ENCODE measurements around the gene KCNIP4. TPM values are rescaled to one million over a fixed set of nuclear protein-coding genes. Genes with fewer than 3 reads are reported as not detected.

Gene KCNIP4
- total RNA-seq, 1 donor, result not detected

DNA sequence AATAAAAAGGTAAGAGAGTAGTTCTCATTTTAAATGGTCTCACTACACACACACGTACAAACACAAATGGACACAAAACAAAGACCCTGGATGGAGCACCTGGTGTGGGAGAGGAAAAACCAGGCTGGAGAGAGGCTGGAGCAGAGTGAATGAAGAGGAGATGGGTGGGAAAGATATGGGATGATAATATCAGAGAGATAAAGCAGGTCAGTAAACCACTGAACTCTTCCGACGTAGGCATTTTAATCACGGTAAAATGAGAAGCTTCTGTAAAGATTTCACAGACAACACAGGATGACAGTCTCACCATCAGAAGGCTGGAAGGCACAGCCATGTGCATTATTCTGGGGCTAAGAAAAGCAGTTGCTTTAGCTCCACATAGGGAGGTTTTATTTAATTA, 532.8 kb downstream of the KCNIP4 start:
- H3K4me1 ChIP-seq (ENCODE audit: insufficient read depth, low read length), result no peaks in the 10 kb centered on the region
- no peak overlapping the region for H3K27ac ChIP-seq (ENCODE audit: low read depth, low read length)
- no peak overlapping the region for H3K4me3 ChIP-seq (ENCODE audit: insufficient read depth, low read length)
- H3K27me3 ChIP-seq (ENCODE audit: insufficient read depth, low read length), result no peaks in the 10 kb centered on the region
- H4K20me1 ChIP-seq (ENCODE audit: insufficient read depth, low read length), result no peaks in the 10 kb centered on the region
- no peak for TF ChIP-seq CTCF (IDR thresholded peaks at IDR 0.05; ENCODE audit: extremely low read depth, low read depth, low read length)
- H2AFZ ChIP-seq (ENCODE audit: low read length), result no peak overlapping the region
- no peaks in the 10 kb centered on the region for H3K79me2 ChIP-seq (ENCODE audit: insufficient read depth, low read length)
- no peaks in the 10 kb centered on the region for H3K36me3 ChIP-seq (ENCODE audit: insufficient read depth, low read length)
- H3K9me3 ChIP-seq (ENCODE audit: low read depth, low read length), result peaks cover 3% of the 10 kb centered on the region
- no peak for DNase-seq (ENCODE audit: insufficient read length, low spot score, missing footprints)
- H3K4me2 ChIP-seq (ENCODE audit: insufficient read depth, low read length), result no peak overlapping the region

GRCh38 chr4:21413807-21414370, 534.7 kb downstream of the KCNIP4 start:
- H2AFZ ChIP-seq (ENCODE audit: low read length), result no peak overlapping the region
- DNase-seq (ENCODE audit: insufficient read length, low spot score, missing footprints), result no peak
- no peak overlapping the region for H3K4me3 ChIP-seq (ENCODE audit: insufficient read depth, low read length)
- TF ChIP-seq CTCF (IDR thresholded peaks at IDR 0.05; ENCODE audit: extremely low read depth, low read depth, low read length), result no peak
- no peaks in the 10 kb centered on the region for H4K20me1 ChIP-seq (ENCODE audit: insufficient read depth, low read length)
- H3K4me1 ChIP-seq (ENCODE audit: insufficient read depth, low read length), result no peaks in the 10 kb centered on the region
- H3K27me3 ChIP-seq (ENCODE audit: insufficient read depth, low read length), result no peaks in the 10 kb centered on the region
- H3K9me3 ChIP-seq (ENCODE audit: low read depth, low read length), result peaks cover 3% of the 10 kb centered on the region
- no peak overlapping the region for H3K4me2 ChIP-seq (ENCODE audit: insufficient read depth, low read length)
- no peaks in the 10 kb centered on the region for H3K36me3 ChIP-seq (ENCODE audit: insufficient read depth, low read length)
- H3K27ac ChIP-seq (ENCODE audit: low read depth, low read length), result no peak overlapping the region
- H3K79me2 ChIP-seq (ENCODE audit: insufficient read depth, low read length), result no peaks in the 10 kb centered on the region

DNA sequence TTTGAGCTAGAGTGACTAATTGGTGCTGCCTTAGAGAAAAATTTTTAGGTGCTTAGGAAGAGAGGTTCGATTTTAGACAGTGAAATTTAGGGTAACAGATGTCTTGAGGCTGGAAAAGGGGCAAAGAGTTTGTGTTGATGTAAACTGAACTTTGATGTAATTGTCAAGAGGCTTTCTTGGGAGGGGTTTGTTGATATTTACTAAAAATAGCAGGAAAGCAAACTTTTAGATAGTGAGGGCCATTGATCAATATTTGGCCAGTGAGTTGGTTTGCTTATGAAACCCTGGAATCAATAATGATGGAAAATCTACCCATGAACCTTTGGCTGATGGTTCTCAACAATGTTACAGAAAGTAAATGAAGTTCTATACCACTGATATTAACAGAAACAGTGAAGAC, 537.5 kb downstream of the KCNIP4 start:
- Histone ChIP-seq H3K27me3 (ENCODE audit: insufficient read depth, low read length) (no peaks in the 10 kb centered on the region), H2AFZ (ENCODE audit: low read length) (no peak overlapping the region), H3K36me3 (ENCODE audit: insufficient read depth, low read length) (no peaks in the 10 kb centered on the region), H4K20me1 (ENCODE audit: insufficient read depth, low read length) (no peaks in the 10 kb centered on the region), H3K4me3 (ENCODE audit: insufficient read depth, low read length) (no peak overlapping the region), H3K27ac (ENCODE audit: low read depth, low read length) (no peak overlapping the region), H3K4me2 (ENCODE audit: insufficient read depth, low read length) (no peak overlapping the region), H3K79me2 (ENCODE audit: insufficient read depth, low read length) (no peaks in the 10 kb centered on the region), H3K9me3 (ENCODE audit: low read depth, low read length) (peaks cover 3% of the 10 kb centered on the region), H3K4me1 (ENCODE audit: insufficient read depth, low read length) (no peaks in the 10 kb centered on the region)
- DNase-seq (ENCODE audit: insufficient read length, low spot score, missing footprints), result no peak
- no peak for TF ChIP-seq CTCF (IDR thresholded peaks at IDR 0.05; ENCODE audit: extremely low read depth, low read depth, low read length)

DNA sequence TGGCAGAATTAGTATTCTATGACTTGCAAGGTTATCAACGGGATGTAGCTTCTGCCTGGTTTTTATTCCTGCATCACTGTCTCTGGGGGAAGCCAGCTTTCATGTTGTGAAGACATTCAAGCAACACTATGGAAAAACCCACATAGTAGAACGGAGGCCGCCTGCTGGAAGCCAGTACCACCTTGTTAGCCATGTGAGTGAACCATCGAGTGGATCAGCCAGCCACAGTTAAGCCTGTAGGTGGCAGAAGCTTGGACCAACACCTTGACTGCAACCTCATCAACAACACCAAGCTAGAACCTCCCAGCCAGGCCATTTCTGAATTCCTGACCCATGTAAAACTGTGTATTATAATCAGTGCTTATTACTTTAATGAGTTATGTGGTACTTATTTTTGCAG, 538.2 kb downstream of the KCNIP4 start:
- Histone ChIP-seq H3K9me3 (ENCODE audit: low read depth, low read length) (peaks cover 3% of the 10 kb centered on the region), H2AFZ (ENCODE audit: low read length) (no peak overlapping the region), H3K4me3 (ENCODE audit: insufficient read depth, low read length) (no peak overlapping the region), H3K79me2 (ENCODE audit: insufficient read depth, low read length) (no peaks in the 10 kb centered on the region), H3K36me3 (ENCODE audit: insufficient read depth, low read length) (no peaks in the 10 kb centered on the region), H3K4me1 (ENCODE audit: insufficient read depth, low read length) (no peaks in the 10 kb centered on the region), H3K27me3 (ENCODE audit: insufficient read depth, low read length) (no peaks in the 10 kb centered on the region), H3K27ac (ENCODE audit: low read depth, low read length) (no peak overlapping the region), H4K20me1 (ENCODE audit: insufficient read depth, low read length) (no peaks in the 10 kb centered on the region), H3K4me2 (ENCODE audit: insufficient read depth, low read length) (no peak overlapping the region)
- TF ChIP-seq CTCF (IDR thresholded peaks at IDR 0.05; ENCODE audit: extremely low read depth, low read depth, low read length), result no peak
- no peak for DNase-seq (ENCODE audit: insufficient read length, low spot score, missing footprints)
